H1 (cell line): ENCODE measurements around the gene POLR2L. TPM values are rescaled to one million over a fixed set of nuclear protein-coding genes. Genes with fewer than 3 reads are reported as not detected.

ENCODE experiments used
- CTCF ChIA-PET: fragments of 300-600 bp; sonication (Branson Sonifier 250); formaldehyde crosslinking; loops from one replicate; lab custom pipeline; 2021; ENCODE audit not compliant: partially characterized antibody; lab: Charles Lee
- POLR2A ChIA-PET: fragments of 300-600 bp; sonication (Branson Sonifier 250); formaldehyde crosslinking; loops from one replicate; lab custom pipeline; 2021; ENCODE audit warnings: inconsistent platforms; ENCODE audit not compliant: partially characterized antibody; lab: Charles Lee
- DNase-seq, 2 experiments: peaks; one replicate each; pipeline versions ENCODE4 v3.0.0 to v3.0.0-alpha.2; 2010 to 2022; ENCODE audit warnings: low spot score in 2 of 2, low read depth in 1 of 2, mixed read lengths in 1 of 2
- FAIRE-seq: peaks from 2 replicates; lab custom pipeline; 2011; peaks lifted over from hg19 to GRCh38; lab: Jason Lieb, UNC
- H2AFZ ChIP-seq: 2 replicates; pipeline ENCODE4 v1.8.1; 2012; ENCODE audit warnings: low read length, inconsistent platforms
- H2AK5ac ChIP-seq: 2 replicates; pipeline ENCODE4 v1.6.1; 2013; ENCODE audit warnings: low read depth, low read length
- H2BK120ac ChIP-seq: replicated peaks from 2 replicates; pipeline ENCODE3; 2013; ENCODE audit warnings: low read depth, low read length, inconsistent platforms
- H2BK12ac ChIP-seq: 2 replicates; pipeline ENCODE4 v1.6.1; 2013; ENCODE audit warnings: low read depth, low read length
- H2BK15ac ChIP-seq: 2 replicates; pipeline ENCODE4 v1.6.1; 2013; ENCODE audit warnings: low read length
- H2BK20ac ChIP-seq: 2 replicates; pipeline ENCODE4 v1.6.1; 2013; ENCODE audit warnings: low read length
- H2BK5ac ChIP-seq: 2 replicates; pipeline ENCODE4 v1.6.1; 2013; ENCODE audit warnings: low read depth, low read length
- H3K14ac ChIP-seq: 2 replicates; pipeline ENCODE4 v1.6.1; 2013; ENCODE audit warnings: inconsistent platforms; ENCODE audit not compliant: insufficient read length
- H3K18ac ChIP-seq: 2 replicates; pipeline ENCODE4 v1.6.1; 2013; ENCODE audit warnings: low read length; ENCODE audit errors: extremely low read depth
- H3K23ac ChIP-seq: 2 replicates; pipeline ENCODE4 v1.6.1; 2013; ENCODE audit warnings: inconsistent platforms; ENCODE audit not compliant: insufficient read length
- H3K23me2 ChIP-seq: 2 replicates; pipeline ENCODE4 v1.6.1; 2013; ENCODE audit warnings: low read depth, low read length
- H3K27ac ChIP-seq: 2 replicates; pipeline ENCODE4 v1.6.1; 2011; ENCODE audit warnings: low read depth, low read length, inconsistent platforms
- H3K27me3 ChIP-seq, 4 experiments: replicated peaks in 1 of 4; 1 replicate in 1 of 4; 2 replicates in 3 of 4; pipeline versions ENCODE4 v1.6.1 to v1.8.1; 2011 to 2013; ENCODE audit warnings: low read length in 3 of 4, mild to moderate bottlenecking in 3 of 4, inconsistent platforms in 2 of 4, mixed read lengths in 2 of 4, moderate library complexity in 1 of 4; ENCODE audit not compliant: control insufficient read depth in 3 of 4, insufficient read depth in 3 of 4; ENCODE audit errors: extremely low read depth in 1 of 4
- H3K36me3 ChIP-seq, 4 experiments: 2 replicates each; pipeline versions ENCODE4 v1.6.1 to v1.8.1; 2011 to 2013; ENCODE audit warnings: mild to moderate bottlenecking in 4 of 4, low read length in 3 of 4, moderate library complexity in 2 of 4, control low read depth in 1 of 4, inconsistent platforms in 1 of 4; ENCODE audit not compliant: insufficient read depth in 4 of 4, control insufficient read depth in 2 of 4
- H3K4ac ChIP-seq: replicated peaks from 2 replicates; pipeline ENCODE3; 2013; ENCODE audit warnings: low read length, low read depth, mixed read lengths, inconsistent platforms; ENCODE audit not compliant: insufficient read length
- H3K4me1 ChIP-seq, 4 experiments: replicated peaks in 1 of 4; 1 replicate in 1 of 4; 2 replicates in 3 of 4; pipeline versions ENCODE4 v1.6.1 to v1.8.1; 2011 to 2013; ENCODE audit warnings: low read length in 3 of 4, inconsistent platforms in 2 of 4, mixed read lengths in 1 of 4; ENCODE audit not compliant: insufficient read depth in 4 of 4, control insufficient read depth in 3 of 4
- H3K4me2 ChIP-seq, 2 experiments: 2 replicates each; pipeline versions ENCODE4 v1.6.1 to v1.8.1; 2011 to 2013; ENCODE audit warnings: low read depth in 2 of 2, low read length in 2 of 2, control low read depth in 1 of 2, inconsistent platforms in 1 of 2, mild to moderate bottlenecking in 1 of 2; ENCODE audit not compliant: insufficient read depth in 1 of 2
- H3K4me3 ChIP-seq, 4 experiments: fragments of 200-600, 300-600 bp in 1 of 4; sonication (generic), shearing (Covaris generic), sonication (Bioruptor Twin) in 1 of 4; 2 replicates each; pipeline versions ENCODE4 v1.5.1 to v1.8.1; 2011 to 2016; ENCODE audit warnings: low read length in 4 of 4, low read depth in 3 of 4, control low read depth in 2 of 4, inconsistent platforms in 2 of 4, mild to moderate bottlenecking in 2 of 4, mixed read lengths in 1 of 4, moderate library complexity in 1 of 4; ENCODE audit not compliant: insufficient read depth in 2 of 4; ENCODE audit errors: extremely low read depth in 1 of 4
- H3K56ac ChIP-seq: replicated peaks from 2 replicates; pipeline ENCODE3; 2013; ENCODE audit warnings: low read depth, mild to moderate bottlenecking, mixed read lengths, low read length, inconsistent platforms; ENCODE audit not compliant: insufficient read length
- H3K79me1 ChIP-seq: 2 replicates; pipeline ENCODE4 v1.6.1; 2013; ENCODE audit warnings: low read depth, low read length, control low read depth
- H3K79me2 ChIP-seq, 2 experiments: 2 replicates each; pipeline versions ENCODE4 v1.6.1 to v1.8.1; 2012 to 2013; ENCODE audit warnings: low read length in 2 of 2, mild to moderate bottlenecking in 2 of 2, inconsistent platforms in 1 of 2; ENCODE audit not compliant: insufficient read depth in 2 of 2, control insufficient read depth in 1 of 2
- H3K9ac ChIP-seq, 4 experiments: replicated peaks in 1 of 4; 1 replicate in 1 of 4; 2 replicates in 3 of 4; pipeline versions ENCODE4 v1.6.1 to v1.8.1; 2011 to 2013; ENCODE audit warnings: low read depth in 3 of 4, low read length in 3 of 4, control low read depth in 2 of 4, mild to moderate bottlenecking in 2 of 4, moderate library complexity in 2 of 4, inconsistent platforms in 1 of 4; ENCODE audit errors: extremely low read depth in 1 of 4
- H3K9me3 ChIP-seq, 2 experiments: 2 replicates each; pipeline versions ENCODE4 v1.6.1 to v1.8.1; 2012 to 2013; ENCODE audit warnings: mild to moderate bottlenecking in 2 of 2, moderate library complexity in 2 of 2, control low read depth in 1 of 2, inconsistent platforms in 1 of 2, low read depth in 1 of 2, low read length in 1 of 2, mixed read lengths in 1 of 2; ENCODE audit not compliant: insufficient read depth in 2 of 2
- H4K20me1 ChIP-seq, 2 experiments: replicated peaks in 1 of 2; 2 replicates each; pipeline versions ENCODE3 to v1.8.1; 2011 to 2013; ENCODE audit warnings: inconsistent platforms in 2 of 2, low read length in 2 of 2, mild to moderate bottlenecking in 1 of 2; ENCODE audit not compliant: insufficient read depth in 2 of 2, control insufficient read depth in 1 of 2
- H4K5ac ChIP-seq: 2 replicates; pipeline ENCODE4 v1.6.1; 2013; ENCODE audit warnings: low read length, low read depth, mixed read lengths, inconsistent platforms; ENCODE audit not compliant: insufficient read length
- H4K8ac ChIP-seq: 2 replicates; pipeline ENCODE4 v1.8.0; 2013; ENCODE audit warnings: mild to moderate bottlenecking, moderate library complexity, low read length, inconsistent platforms; ENCODE audit not compliant: insufficient read depth; ENCODE audit errors: extremely low read depth
- H4K91ac ChIP-seq: replicated peaks from 2 replicates; pipeline ENCODE3; 2013; ENCODE audit warnings: low read length, mixed read lengths, inconsistent platforms; ENCODE audit not compliant: insufficient read length
- CTCF ChIP-seq, 3 experiments: IDR thresholded peaks; 1 replicate in 2 of 3; 2 replicates in 1 of 3; pipeline versions ENCODE4 v1.5.1 to v1.6.1; 2011; ENCODE audit warnings: low read length in 3 of 3, mild to moderate bottlenecking in 3 of 3, inconsistent platforms in 2 of 3, low read depth in 1 of 3, moderate library complexity in 1 of 3; ENCODE audit not compliant: insufficient read depth in 1 of 3; ENCODE audit errors: control extremely low read depth in 1 of 3
- FOSL1 ChIP-seq: IDR thresholded peaks from 2 replicates; pipeline ENCODE4 v1.6.1; 2011; ENCODE audit warnings: mild to moderate bottlenecking, low read depth, low read length, moderate library complexity; ENCODE audit not compliant: insufficient read depth
- MAFK ChIP-seq: IDR thresholded peaks from 2 replicates; pipeline ENCODE4 v1.6.1; 2012; ENCODE audit warnings: low read depth, mild to moderate bottlenecking, improper control_type of control experiment, low read length
- RAD21 ChIP-seq, 2 experiments: IDR thresholded peaks in 1 of 2; conservative IDR thresholded peaks in 1 of 2; 2 replicates each; pipeline ENCODE4 v1.6.1; 2011; ENCODE audit warnings: low read depth in 2 of 2, low read length in 2 of 2, improper control_type of control experiment in 1 of 2, inconsistent platforms in 1 of 2, mild to moderate bottlenecking in 1 of 2, moderate library complexity in 1 of 2
- ZNF274 ChIP-seq: IDR thresholded peaks from 2 replicates; pipeline ENCODE4 v1.7.0; 2012; ENCODE audit warnings: low read length, borderline replicate concordance; ENCODE audit errors: extremely low read depth
- WGBS, 2 experiments: shearing (Covaris generic) in 1 of 2; methylation state at CpG; one replicate each; pipeline versions ENCODE4 v1.1.6 to v1.1.7; 2013 to 2015; ENCODE audit warnings: low lambda C conversion rate in 2 of 2, mixed read lengths in 2 of 2, inconsistent platforms in 1 of 2, low coverage in 1 of 2, missing lambda C conversion rate in 1 of 2; ENCODE audit not compliant: insufficient replicate concordance in 2 of 2, insufficient coverage in 1 of 2, insufficient read length in 1 of 2; ENCODE audit errors: extremely low coverage in 1 of 2, missing lambda C conversion rate in 1 of 2; 5-methylcytosine and 5-hydroxymethylcytosine counted together
- polyA plus RNA-seq, 7 experiments: library from polyadenylated mRNA; depleted of rRNA in 3 of 7; stranded (reverse) in 5 of 7; unstranded in 2 of 7; fragments of >200 nt in 5 of 7; fragments of 200-250 nt in 2 of 7; gene quantifications; 1 replicate in 5 of 7; 2 replicates in 1 of 7; 4 replicates in 1 of 7; pipeline versions ENCODE4 v1.2.1 to v1.2.3, GENCODE V29; 2011 to 2013; ENCODE audit warnings: missing spikeins in 2 of 7, mixed read lengths in 2 of 7
- total RNA-seq: library from RNA; stranded (reverse); fragmentation: NEBNext Ultra II Directional; extraction: Animal tissue kit (Norgen Biotek cat#: 25700); gene quantifications from 2 replicates; pipeline ENCODE4 v1.2.1, GENCODE V29; 2021
- TF ChIP-seq, protein P1 (sequence below): IDR thresholded peaks from 2 replicates; pipeline ENCODE4 v1.6.1; 2012; ENCODE audit warnings: low read length, inconsistent platforms

The POLR2L gene
- total and polyA plus RNA-seq, 2 of the 8 experiments (the other 6 are each of a cell fraction or from before 2014, with no cell fraction given), result 140 to 151 TPM

DNA sequence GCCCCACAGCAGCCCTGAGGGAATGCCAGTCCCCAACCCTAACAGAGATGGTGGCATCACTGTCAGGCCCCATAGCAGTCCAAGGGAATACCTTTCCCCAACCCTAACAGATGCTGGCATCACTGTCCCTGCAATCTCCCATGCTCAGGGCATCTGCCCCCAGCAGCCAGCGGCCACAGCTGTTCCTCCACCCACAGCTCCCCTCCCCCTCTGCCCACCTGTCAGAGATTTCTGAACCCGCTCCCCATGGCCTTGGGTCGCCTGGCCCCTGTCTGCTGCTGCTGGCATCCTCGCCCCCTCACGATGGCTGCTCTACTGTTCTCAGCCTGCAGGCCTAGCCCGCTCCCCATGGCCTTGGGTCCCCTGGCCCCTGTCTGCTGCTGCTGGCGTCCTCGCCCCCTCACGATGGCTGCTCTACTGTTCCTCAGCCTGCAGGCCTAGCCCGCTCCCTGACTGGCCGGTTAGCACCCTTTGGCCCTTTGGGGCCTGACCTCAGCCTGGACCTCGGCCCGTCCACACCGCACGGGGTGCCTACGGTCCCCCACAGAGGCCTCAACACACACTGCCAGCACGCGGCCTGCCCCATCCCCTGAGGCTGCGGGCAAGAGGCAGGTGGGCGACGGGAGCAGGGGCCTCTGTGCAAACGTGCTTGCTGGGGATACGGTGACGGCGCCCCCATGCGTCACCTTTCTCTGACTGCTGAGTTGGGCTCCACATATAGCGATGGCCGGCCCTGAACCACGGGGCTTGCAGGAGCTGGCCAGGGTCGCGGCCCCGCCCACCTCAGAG is 47.6 kb upstream of the POLR2L start:
- no peaks in the 10 kb centered on the region for H3K27me3 ChIP-seq
- H3K23me2 ChIP-seq, result no peaks in the 10 kb centered on the region
- 86% methylated on average over 31 of the region's 32 CpGs; no CpG with 5 or more reads in 1 of the 2 experiments for whole genome bisulfite sequencing, 2 experiments
- POLR2A ChIA-PET, result interaction anchor here (0.9 to 2.0 kb wide), 8 partner anchors 17 to 123 kb away, joined by 3 to 8 read pairs (median 4); partner anchors contain the start of genes CHID1 and TSPAN4
- DNase-seq, result no peak
- H3K14ac ChIP-seq, result no peak overlapping the region
- H3K36me3 ChIP-seq, result peaks cover 0 to 12% (median 7%) of the 10 kb centered on the region in 4 experiments; a peak in 3 of 8 replicates
- H2AK5ac ChIP-seq, result no peak overlapping the region
- H2BK120ac ChIP-seq, result no peak overlapping the region
- H4K8ac ChIP-seq, result no peak overlapping the region
- H4K5ac ChIP-seq, result no peak overlapping the region
- H3K79me2 ChIP-seq, result no peaks in the 10 kb centered on the region
- peaks cover 0 to 5% (median 3%) of the 10 kb centered on the region in 4 experiments; a peak in 4 of 7 replicates for H3K4me1 ChIP-seq
- FAIRE-seq, result no peak
- CTCF ChIA-PET, result interaction anchor here (0.6 to 4.9 kb wide), 16 partner anchors 8 to 161 kb away, joined by 3 to 25 read pairs (median 4); no protein-coding TSS in a partner anchor
- no peak overlapping the region for H3K4ac ChIP-seq
- H3K9me3 ChIP-seq, result no peaks in the 10 kb centered on the region
- H2BK12ac ChIP-seq, result no peak overlapping the region
- H3K27ac ChIP-seq, result no peak overlapping the region
- H3K18ac ChIP-seq, result no peak overlapping the region
- no peak overlapping the region for H3K4me3 ChIP-seq
- H2BK15ac ChIP-seq, result 0 out of 2 replicates have a peak overlapping the region, but pooled peaks have one; percentile 46
- H3K79me1 ChIP-seq, result no peaks in the 10 kb centered on the region
- no peak overlapping the region for H3K56ac ChIP-seq
- H3K4me2 ChIP-seq, result no peak overlapping the region
- H2BK5ac ChIP-seq, result no peak overlapping the region
- H4K20me1 ChIP-seq, result peaks cover 0 to 16% of the 10 kb centered on the region in 2 experiments
- H2BK20ac ChIP-seq, result no peak overlapping the region
- H4K91ac ChIP-seq, result no peak overlapping the region
- H2AFZ ChIP-seq, result no peak overlapping the region
- no peak overlapping the region for H3K23ac ChIP-seq
- no peak overlapping the region for H3K9ac ChIP-seq
- TF ChIP-seq, protein P1, sequence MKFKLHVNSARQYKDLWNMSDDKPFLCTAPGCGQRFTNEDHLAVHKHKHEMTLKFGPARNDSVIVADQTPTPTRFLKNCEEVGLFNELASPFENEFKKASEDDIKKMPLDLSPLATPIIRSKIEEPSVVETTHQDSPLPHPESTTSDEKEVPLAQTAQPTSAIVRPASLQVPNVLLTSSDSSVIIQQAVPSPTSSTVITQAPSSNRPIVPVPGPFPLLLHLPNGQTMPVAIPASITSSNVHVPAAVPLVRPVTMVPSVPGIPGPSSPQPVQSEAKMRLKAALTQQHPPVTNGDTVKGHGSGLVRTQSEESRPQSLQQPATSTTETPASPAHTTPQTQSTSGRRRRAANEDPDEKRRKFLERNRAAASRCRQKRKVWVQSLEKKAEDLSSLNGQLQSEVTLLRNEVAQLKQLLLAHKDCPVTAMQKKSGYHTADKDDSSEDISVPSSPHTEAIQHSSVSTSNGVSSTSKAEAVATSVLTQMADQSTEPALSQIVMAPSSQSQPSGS, result no peak
- TF ChIP-seq FOSL1 (no peak), CTCF (IDR thresholded peaks at IDR 0.05; ENCODE audit: control extremely low read depth in 1 of 3, insufficient read depth in 1 of 3, low read depth in 1 of 3, low read length in 3 of 3) (peak in 2 of 3 experiments; percentile 29 to 34; a peak in 3 of 4 replicates), RAD21 (IDR thresholded peaks at IDR 0.05 in 1 of 2, conservative IDR thresholded peaks at IDR 0.05 in 1 of 2; ENCODE audit: low read depth in 2 of 2, low read length in 2 of 2) (peak; percentile 23 to 34; a peak in 2 of 4 replicates), ZNF274 (no peak), MAFK (no peak)
